Hepatocyte (in vitro differentiated cells): ENCODE measurements around the gene SNCB. TPM values are rescaled to one million over a fixed set of nuclear protein-coding genes. Genes with fewer than 3 reads are reported as not detected.

Experiments
- DNase-seq: peaks from one replicate; pipeline ENCODE4 v3.0.0-alpha.2; 2016; ENCODE audit warnings: low spot score
- H2AFZ ChIP-seq: fragments of 200-600 bp; sonication (generic); 2 replicates; pipeline ENCODE4 v1.6.0; 2016; ENCODE audit warnings: antibody characterized with exemption, mild to moderate bottlenecking
- H3K27ac ChIP-seq: fragments of 200-600 bp; sonication (generic); 2 replicates; pipeline ENCODE4 v1.5.1; 2016; ENCODE audit warnings: mild to moderate bottlenecking
- H3K27me3 ChIP-seq: fragments of 200-600 bp; sonication (generic); 2 replicates; pipeline ENCODE4 v1.6.1; 2016
- H3K36me3 ChIP-seq: fragments of 200-600 bp; sonication (generic); replicated peaks from 2 replicates; pipeline ENCODE4 v1.5.1; 2016; ENCODE audit warnings: low read depth; ENCODE audit not compliant: insufficient read depth
- H3K4me1 ChIP-seq: fragments of 200-600 bp; sonication (generic); 2 replicates; pipeline ENCODE4 v1.5.1; 2016; ENCODE audit warnings: mild to moderate bottlenecking, moderate library complexity; ENCODE audit not compliant: insufficient read depth
- H3K4me2 ChIP-seq: fragments of 200-600 bp; sonication (generic); 2 replicates; pipeline ENCODE4 v1.6.0; 2016
- H3K4me3 ChIP-seq: fragments of 200-600 bp; sonication (generic); 2 replicates; pipeline ENCODE4 v1.5.1; 2016; ENCODE audit warnings: mild to moderate bottlenecking
- H3K79me2 ChIP-seq: fragments of 200-600 bp; sonication (generic); 2 replicates; pipeline ENCODE4 v1.6.0; 2017; ENCODE audit warnings: mild to moderate bottlenecking
- H3K9me2 ChIP-seq: fragments of 200-600 bp; sonication (generic); replicated peaks from 2 replicates; pipeline ENCODE4 v1.6.0; 2017; ENCODE audit warnings: mild to moderate bottlenecking; ENCODE audit not compliant: insufficient read depth
- H3K9me3 ChIP-seq: fragments of 200-600 bp; sonication (generic); 2 replicates; pipeline ENCODE4 v1.5.1; 2016; ENCODE audit warnings: low read depth, mild to moderate bottlenecking
- H4K20me1 ChIP-seq: fragments of 200-600 bp; sonication (generic); 2 replicates; pipeline ENCODE4 v1.6.0; 2016; ENCODE audit warnings: mild to moderate bottlenecking; ENCODE audit not compliant: insufficient read depth, poor library complexity, severe bottlenecking
- CTCF ChIP-seq: fragments of 200-600 bp; sonication (generic); IDR thresholded peaks from 2 replicates; pipeline ENCODE4 v1.5.1; 2016; ENCODE audit warnings: antibody characterized with exemption, mild to moderate bottlenecking; ENCODE audit not compliant: poor library complexity
- EZH2 ChIP-seq: fragments of 200-600 bp; sonication (generic); IDR thresholded peaks from 2 replicates; pipeline ENCODE4 v1.6.1; 2016; ENCODE audit warnings: antibody characterized with exemption, mild to moderate bottlenecking, borderline replicate concordance
- EZH2phosphoT487 ChIP-seq: fragments of 200-600 bp; sonication (generic); IDR thresholded peaks from one replicate; pipeline ENCODE4 v1.6.1; 2018; ENCODE audit warnings: antibody characterized with exemption, mild to moderate bottlenecking, low read depth, moderate library complexity; ENCODE audit not compliant: unreplicated experiment, severe bottlenecking
- WGBS: methylation state at CpG from one replicate; pipeline ENCODE4 v1.1.6; 2016; ENCODE audit warnings: low lambda C conversion rate; ENCODE audit errors: missing lambda C conversion rate; 5-methylcytosine and 5-hydroxymethylcytosine counted together
- polyA plus RNA-seq: library from polyadenylated mRNA; unstranded; fragments of >200 nt; fragmentation: Nextera tagmentation; extraction: Ambion mirVana; gene quantifications from 2 replicates; pipeline ENCODE4 v1.2.1, GENCODE V29; 2016
- total RNA-seq: library from RNA; depleted of rRNA; stranded (reverse); fragments of >200 nt; gene quantifications from 2 replicates; pipeline ENCODE4 v1.2.3, GENCODE V29; 2014

The SNCB gene
- total and polyA plus RNA-seq, 2 experiments from 2014 or later: 0.57 TPM; not detected in 1

GRCh38 chr5:176575488-176576422, 54.6 kb downstream of the SNCB start:
- Histone ChIP-seq H3K9me3 (no peaks in the 10 kb centered on the region), H4K20me1 (no peaks in the 10 kb centered on the region), H3K4me2 (no peak overlapping the region), H3K27ac (no peak overlapping the region), H3K79me2 (no peaks in the 10 kb centered on the region), H3K27me3 (no peaks in the 10 kb centered on the region), H3K4me1 (no peaks in the 10 kb centered on the region), H3K4me3 (no peak overlapping the region), H3K36me3 (no peaks in the 10 kb centered on the region), H3K9me2 (no peaks in the 10 kb centered on the region), H2AFZ (no peak overlapping the region)
- DNase-seq: no peak
- no peak for TF ChIP-seq CTCF
- TF ChIP-seq EZH2: no peak
- TF ChIP-seq EZH2phosphoT487: no peak
- 89% methylated on average over 29 of the region's 37 CpGs for WGBS

GRCh38 chr5:176575066-176575465, 55.3 kb downstream of the SNCB start:
- Histone ChIP-seq H4K20me1 (no peaks in the 10 kb centered on the region), H2AFZ (no peak overlapping the region), H3K27ac (no peak overlapping the region), H3K27me3 (no peaks in the 10 kb centered on the region), H3K9me3 (no peaks in the 10 kb centered on the region), H3K4me1 (no peaks in the 10 kb centered on the region), H3K79me2 (no peaks in the 10 kb centered on the region), H3K4me2 (no peak overlapping the region), H3K4me3 (no peak overlapping the region), H3K36me3 (no peaks in the 10 kb centered on the region), H3K9me2 (no peaks in the 10 kb centered on the region)
- TF ChIP-seq CTCF: no peak
- no peak for TF ChIP-seq EZH2
- TF ChIP-seq EZH2phosphoT487: no peak
- DNase-seq: no peak
- 95% methylated on average over 14 of the region's 14 CpGs for WGBS

- Histone ChIP-seq H3K9me2 (no peaks in the 10 kb centered on the region), H3K4me1 (no peaks in the 10 kb centered on the region), H3K27me3 (no peaks in the 10 kb centered on the region), H2AFZ (no peak overlapping the region), H3K4me3 (no peak overlapping the region), H3K4me2 (no peak overlapping the region), H3K27ac (no peak overlapping the region), H4K20me1 (no peaks in the 10 kb centered on the region), H3K9me3 (no peaks in the 10 kb centered on the region), H3K36me3 (no peaks in the 10 kb centered on the region), H3K79me2 (no peaks in the 10 kb centered on the region)
- DNase-seq: no peak
- WGBS: 68% methylated on average over 10 of the region's 10 CpGs
- TF ChIP-seq EZH2 (no peak), EZH2phosphoT487 (no peak), CTCF (no peak)
Measured at GRCh38 chr5:176574297-176574591, 56.1 kb downstream of the SNCB start.
